Mammary epithelial cell (primary cell): ENCODE data around the gene ENPEP.

ENCODE experiments used
- CTCF ChIP-seq, 2 donors: IDR thresholded peaks in 1 of 2; conservative IDR thresholded peaks in 1 of 2; 2 replicates each; pipeline ENCODE4 v1.5.1; 2011 to 2012; ENCODE audit warnings: inconsistent platforms in 2 of 2, low read length in 2 of 2, mild to moderate bottlenecking in 2 of 2, control low read depth in 1 of 2, low read depth in 1 of 2; ENCODE audit not compliant: insufficient read depth in 1 of 2; ENCODE audit errors: extremely low read depth in 1 of 2
- EZH2 ChIP-seq: IDR thresholded peaks from 2 replicates; pipeline ENCODE4 v1.6.1; 2012; ENCODE audit warnings: low read length, inconsistent platforms, borderline replicate concordance

GRCh38 chr4:110501826-110502225 is 25.9 kb downstream of the ENPEP start:
- TF ChIP-seq CTCF (conservative IDR thresholded peaks at IDR 0.05 in 1 of 2, IDR thresholded peaks at IDR 0.05 in 1 of 2; ENCODE audit: extremely low read depth in 1 of 2, insufficient read depth in 1 of 2, low read depth in 1 of 2, low read length in 2 of 2) (no peak), EZH2 (no peak)
